Measurements from ENCODE around the gene NRG3.

The NRG3 gene

DNA sequence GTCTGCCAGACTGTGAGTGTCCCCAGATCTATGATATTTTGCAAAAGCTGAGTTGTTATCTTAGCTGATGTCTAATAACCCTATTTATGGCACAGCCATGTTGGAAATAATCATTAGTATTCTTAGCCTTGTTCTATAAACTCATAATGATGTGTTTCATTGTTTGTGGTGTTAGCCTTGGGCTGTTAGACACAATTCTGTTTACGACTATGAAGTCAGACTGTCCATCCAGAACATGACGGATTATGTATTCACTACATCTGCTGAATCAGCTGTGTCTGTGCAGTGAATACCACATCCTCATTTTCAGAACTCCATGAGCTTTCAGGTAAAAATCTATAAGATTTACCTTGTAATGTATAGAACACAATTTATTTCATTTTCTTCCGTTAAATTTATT is 577.1 kb downstream of the NRG3 start:
- DNase-seq (ENCODE audit: insufficient read length, low spot score) (no peak), FAIRE-seq (no peak)

DNA sequence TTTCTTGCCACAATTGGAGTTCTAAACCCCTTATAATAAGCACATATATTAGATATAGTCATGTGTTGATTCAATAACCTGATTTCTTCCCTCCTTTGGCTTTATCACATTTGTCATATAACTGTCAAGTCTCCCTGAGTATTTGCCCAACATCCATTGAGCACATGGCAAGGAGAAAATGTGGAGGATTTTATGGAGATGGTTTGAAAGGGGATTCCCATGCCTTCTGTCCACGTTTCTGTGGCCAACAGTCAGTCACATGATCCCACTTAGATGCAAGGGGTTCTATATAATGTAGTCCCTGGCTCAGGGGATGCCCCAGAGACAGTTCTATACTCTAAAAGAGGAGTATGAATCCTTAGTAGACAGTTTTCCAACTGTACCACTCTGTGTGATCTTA is 577.7 kb downstream of the NRG3 start:
- no peak for FAIRE-seq
- no peak for DNase-seq (ENCODE audit: insufficient read length, low spot score)

GRCh38 chr10:82453678-82454293 is 578.8 kb downstream of the NRG3 start:
- FAIRE-seq: no peak
- DNase-seq (ENCODE audit: insufficient read length, low spot score): no peak

DNA sequence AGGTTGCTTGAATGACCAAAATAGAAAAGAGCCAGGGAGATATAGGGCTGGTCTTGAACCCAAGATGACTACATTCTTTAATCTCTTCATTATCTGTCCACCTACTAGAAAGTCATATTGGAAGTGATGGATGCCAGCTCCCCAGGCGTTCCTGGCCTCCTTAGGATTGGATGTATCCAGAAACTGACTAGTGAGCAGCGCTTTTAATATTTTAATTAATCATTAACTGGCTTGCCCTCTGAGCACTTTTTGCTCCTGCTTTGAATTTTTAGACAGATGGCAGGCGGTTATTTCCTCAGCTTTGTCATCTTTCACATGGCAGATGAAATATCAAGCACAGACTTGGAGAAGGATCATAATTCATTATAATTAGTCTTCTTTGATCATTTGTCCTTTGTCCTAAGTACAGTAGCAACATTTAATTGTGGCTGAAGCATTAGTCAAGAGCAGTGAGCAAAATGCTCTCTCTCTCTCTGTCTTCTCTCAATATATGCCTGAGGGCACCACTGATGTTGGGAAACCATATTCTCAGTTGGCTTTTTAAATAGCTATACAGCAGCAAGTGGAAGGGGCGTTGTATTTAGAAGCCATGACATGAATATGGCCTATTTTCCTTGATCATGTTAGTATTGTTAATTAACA is 588.0 kb downstream of the NRG3 start:
- FAIRE-seq (no peak), DNase-seq (ENCODE audit: insufficient read length, low spot score) (no peak)

GRCh38 chr10:82463614-82464013 is 588.6 kb downstream of the NRG3 start:
- FAIRE-seq (no peak), DNase-seq (ENCODE audit: insufficient read length, low spot score) (no peak)

- DNase-seq (ENCODE audit: insufficient read length, low spot score) (no peak), FAIRE-seq (no peak)
Observed at GRCh38 chr10:82464191-82464818, 589.3 kb downstream of the NRG3 start.

DNA sequence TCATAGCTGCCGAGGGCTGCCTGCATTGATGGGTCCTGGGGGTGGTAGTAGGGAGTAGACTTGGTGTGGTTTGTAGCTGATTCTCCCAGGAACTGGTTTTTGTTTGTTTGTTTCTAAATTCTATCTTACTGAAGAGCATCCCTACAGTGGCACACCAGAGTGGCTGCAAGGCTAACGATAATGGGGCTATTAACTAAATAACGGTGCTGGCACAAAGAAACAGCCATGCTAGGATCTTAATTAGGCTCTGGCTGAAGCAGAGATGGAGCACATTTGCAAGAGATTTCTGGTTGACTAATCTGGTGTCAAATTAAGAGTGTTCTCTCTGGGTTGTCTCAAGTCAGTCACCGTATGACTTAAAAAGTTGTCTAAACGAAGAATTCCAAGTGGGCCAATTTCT is 590.0 kb downstream of the NRG3 start:
- DNase-seq (ENCODE audit: insufficient read length, low spot score) (no peak), FAIRE-seq (no peak)

GRCh38 chr10:82468453-82468852 is 593.5 kb downstream of the NRG3 start:
- no peak for FAIRE-seq
- no peak for DNase-seq (ENCODE audit: insufficient read length, low spot score)

- DNase-seq (ENCODE audit: insufficient read length, low spot score) (no peak), FAIRE-seq (no peak)
Observed at GRCh38 chr10:82472406-82473335, 597.7 kb downstream of the NRG3 start.

DNA sequence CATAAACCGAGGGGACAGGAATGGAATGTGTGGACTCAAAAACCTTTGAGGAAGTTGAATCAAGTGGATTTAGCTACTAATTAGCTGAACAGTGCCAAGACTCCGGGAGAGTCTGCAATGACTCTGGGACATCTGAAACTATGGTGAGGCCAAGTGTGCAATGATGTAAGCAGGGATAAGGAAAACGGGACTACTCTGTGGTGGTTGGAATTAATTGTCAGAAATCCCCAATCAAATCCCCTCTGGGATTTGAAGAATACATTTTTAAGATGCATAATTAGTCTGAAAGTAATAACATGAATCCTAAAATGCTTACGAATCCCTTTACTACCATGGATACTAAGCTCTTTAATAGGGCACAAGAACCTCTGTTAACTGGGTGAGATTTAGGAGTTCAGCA is 602.8 kb downstream of the NRG3 start:
- no peak for DNase-seq (ENCODE audit: insufficient read length, low spot score)
- no peak for FAIRE-seq

GRCh38 chr10:82492647-82493046 is 617.7 kb downstream of the NRG3 start:
- DNase-seq (ENCODE audit: insufficient read length, low spot score) (no peak), FAIRE-seq (no peak)

GRCh38 chr10:82496114-82496513 is 621.1 kb downstream of the NRG3 start:
- FAIRE-seq: no peak
- no peak for DNase-seq (ENCODE audit: insufficient read length, low spot score)

DNA sequence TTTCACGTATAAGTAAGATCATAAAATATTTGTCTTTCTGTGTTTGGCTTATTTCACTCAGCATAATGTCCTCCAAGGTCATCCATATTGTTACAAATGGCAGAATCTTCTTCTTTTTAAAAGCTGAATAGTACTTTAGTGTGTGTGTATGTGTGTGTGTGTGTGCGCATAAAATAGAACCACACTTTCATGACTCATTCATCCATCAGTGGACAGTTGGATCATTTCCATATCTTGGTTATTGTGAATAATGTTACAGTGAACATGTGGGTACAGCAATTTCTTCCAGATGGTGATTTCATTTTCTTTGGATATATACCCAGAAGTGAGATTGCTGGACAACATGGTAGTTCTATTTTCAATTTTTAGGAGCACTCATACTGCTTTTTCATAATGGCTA is 622.4 kb downstream of the NRG3 start:
- FAIRE-seq (no peak), DNase-seq (ENCODE audit: insufficient read length, low spot score) (no peak)

DNA sequence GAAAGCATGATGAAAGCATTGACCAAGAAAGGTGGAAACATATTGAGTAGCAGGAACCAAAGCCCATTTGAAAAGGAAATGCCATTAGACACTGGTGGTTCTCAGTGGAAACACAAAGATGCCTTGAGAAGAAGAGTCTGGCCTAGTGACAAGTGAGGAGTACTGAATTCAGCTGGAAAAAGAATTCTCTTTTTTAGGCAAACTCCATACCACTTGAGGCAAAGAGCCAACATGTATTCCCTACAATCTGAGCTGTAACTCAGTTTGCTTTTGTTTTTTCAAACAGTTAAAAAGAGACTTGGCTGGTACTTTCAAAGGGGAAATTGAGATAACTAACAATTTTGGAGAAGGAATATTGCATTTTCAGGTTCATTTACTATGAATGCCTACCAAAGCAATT is 624.0 kb downstream of the NRG3 start:
- no peak for FAIRE-seq
- no peak for DNase-seq (ENCODE audit: insufficient read length, low spot score)

DNA sequence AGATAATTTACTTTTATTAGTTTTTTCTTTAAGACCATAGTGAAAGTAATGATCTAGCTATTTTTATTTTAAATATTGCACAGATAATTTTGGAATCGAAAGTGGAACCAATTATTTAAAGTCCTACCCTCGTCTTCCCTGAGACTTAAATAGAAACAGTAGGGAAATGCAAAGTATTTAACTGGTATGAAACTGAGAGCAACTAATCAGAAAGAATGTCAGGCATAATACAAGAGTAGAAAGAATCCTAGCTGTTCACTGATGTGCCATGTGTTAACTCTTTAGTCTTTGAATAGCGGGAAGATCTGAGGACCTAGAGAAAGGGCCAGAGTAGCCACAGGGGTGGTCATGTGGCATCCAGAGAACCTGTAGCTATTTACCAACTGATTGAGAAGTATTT is 630.0 kb downstream of the NRG3 start:
- FAIRE-seq (no peak), DNase-seq (ENCODE audit: insufficient read length, low spot score) (no peak)

GRCh38 chr10:82506680-82507376 is 631.8 kb downstream of the NRG3 start:
- DNase-seq (ENCODE audit: insufficient read length, low spot score) (no peak), FAIRE-seq (no peak)

- no peak for DNase-seq (ENCODE audit: insufficient read length, low spot score)
- FAIRE-seq: no peak
Observed at GRCh38 chr10:82515256-82515655, 640.3 kb downstream of the NRG3 start.

GRCh38 chr10:82529062-82529461 is 654.1 kb downstream of the NRG3 start:
- FAIRE-seq (no peak), DNase-seq (ENCODE audit: insufficient read length, low spot score) (no peak)

DNA sequence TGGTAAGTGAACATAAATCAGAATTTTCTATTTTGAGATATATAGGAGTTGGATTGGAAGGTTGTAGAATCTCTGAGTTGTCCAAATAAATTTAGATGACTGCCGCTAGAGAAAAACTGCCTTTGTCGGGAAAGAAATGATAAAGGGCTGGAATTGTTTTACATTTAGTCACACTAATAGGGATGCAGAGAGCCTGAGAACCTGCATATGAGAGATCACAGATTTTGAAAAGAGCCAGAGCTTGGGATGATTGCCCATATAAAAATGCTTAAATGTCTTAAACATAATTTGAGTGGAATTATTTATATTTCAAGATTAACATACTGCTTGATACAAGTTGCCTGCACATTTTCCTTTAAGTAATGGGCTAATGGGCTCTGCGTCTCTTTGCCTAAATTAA is 660.5 kb downstream of the NRG3 start:
- no peak for FAIRE-seq
- no peak for DNase-seq (ENCODE audit: insufficient read length, low spot score)

DNA sequence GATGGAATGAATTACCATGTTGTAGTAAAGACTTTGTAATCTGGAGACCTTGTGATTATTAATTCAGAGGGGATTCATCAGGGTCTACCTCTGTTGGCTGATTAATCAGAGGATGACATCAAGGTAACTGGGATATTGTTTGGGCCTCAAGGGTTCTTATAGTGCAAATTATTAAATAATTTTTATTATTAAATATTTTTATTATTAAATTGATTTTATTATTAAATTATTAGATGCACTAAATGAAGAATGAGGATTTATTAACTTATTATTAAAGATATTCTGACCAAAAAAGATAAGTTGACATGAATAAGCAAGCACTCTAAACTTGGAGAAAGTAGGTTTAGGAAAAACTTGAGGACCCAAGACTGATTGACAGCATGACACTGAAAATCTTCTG is 661.7 kb downstream of the NRG3 start:
- no peak for DNase-seq (ENCODE audit: insufficient read length, low spot score)
- FAIRE-seq: no peak

- DNase-seq (ENCODE audit: insufficient read length, low spot score): no peak
- FAIRE-seq: no peak
Observed at GRCh38 chr10:82538272-82538671, 663.3 kb downstream of the NRG3 start.
